ENCODE results near the gene STX4.
"Not testable (repeated sequence)": the region's sequence is repeated elsewhere in the genome, so short reads cannot be mapped to it uniquely, and the experiment has no call there.

STX4 gene

GRCh38 chr16:30998852-30999761 lies 34.3 kb upstream of the STX4 start:
- DNase-seq (ENCODE audit: low spot score), result no peak

GRCh38 chr16:31000671-31001382 lies 32.5 kb upstream of the STX4 start:
- DNase-seq (ENCODE audit: low spot score), result no peak

- DNase-seq (ENCODE audit: low spot score), result no peak
Measured at GRCh38 chr16:31001507-31002249, 31.7 kb upstream of the STX4 start.

GRCh38 chr16:31002250-31002700 lies 31.1 kb upstream of the STX4 start:
- DNase-seq (ENCODE audit: low spot score), result no peak

- DNase-seq (ENCODE audit: low spot score), result no peak
Measured at GRCh38 chr16:31002862-31003341, 30.5 kb upstream of the STX4 start.

GRCh38 chr16:31003744-31004143 lies 29.6 kb upstream of the STX4 start:
- no peak for DNase-seq (ENCODE audit: low spot score)

GRCh38 chr16:31004658-31005057 lies 28.7 kb upstream of the STX4 start:
- no peak for DNase-seq (ENCODE audit: low spot score)

GRCh38 chr16:31005350-31006085 lies 27.8 kb upstream of the STX4 start:
- DNase-seq (ENCODE audit: low spot score), result no peak

- no peak for DNase-seq (ENCODE audit: low spot score)
Measured at GRCh38 chr16:31006086-31006385, 27.3 kb upstream of the STX4 start.

- no peak for DNase-seq (ENCODE audit: low spot score)
Measured at GRCh38 chr16:31006589-31006988, 26.8 kb upstream of the STX4 start.

GRCh38 chr16:31007684-31008083 lies 25.7 kb upstream of the STX4 start:
- DNase-seq (ENCODE audit: low spot score), result no peak

GRCh38 chr16:31008149-31008548 lies 25.2 kb upstream of the STX4 start:
- DNase-seq (ENCODE audit: low spot score), result peak; percentile 89

- DNase-seq (ENCODE audit: low spot score), result no peak
Measured at GRCh38 chr16:31008551-31008950, 24.8 kb upstream of the STX4 start.

GRCh38 chr16:31009120-31009519 lies 24.2 kb upstream of the STX4 start:
- DNase-seq (ENCODE audit: low spot score), result no peak

GRCh38 chr16:31009894-31010584 lies 23.3 kb upstream of the STX4 start:
- DNase-seq (ENCODE audit: low spot score), result no peak

- peak; percentile 78 for DNase-seq (ENCODE audit: low spot score)
Measured at GRCh38 chr16:31010585-31011325, 22.6 kb upstream of the STX4 start, which contains the start of gene STX1B. Gene STX1B, minus strand, starts transcription at chr16:31010638. Its CDS starts 242 bp downstream, at chr16:31010396.

- not testable (repeated sequence) for DNase-seq (ENCODE audit: low spot score)
Measured at GRCh38 chr16:31011815-31012214, 21.5 kb upstream of the STX4 start.

- DNase-seq (ENCODE audit: low spot score), result not testable (repeated sequence)
Measured at GRCh38 chr16:31013292-31013691, 20.1 kb upstream of the STX4 start.

GRCh38 chr16:31016018-31016417 lies 17.3 kb upstream of the STX4 start:
- no peak for DNase-seq (ENCODE audit: low spot score)

GRCh38 chr16:31017756-31018155 lies 15.6 kb upstream of the STX4 start:
- not testable (repeated sequence) for DNase-seq (ENCODE audit: low spot score)
